Fibroblast of the conjunctiva (primary cell): ENCODE measurements around the gene TP53RK.

Experiments used
- DNase-seq: peaks from one replicate; pipeline ENCODE4 v3.0.0-alpha.2; 2010; ENCODE audit warnings: low read depth

TP53RK gene

GRCh38 chr20:46660487-46660886 lies 28.8 kb downstream of the TP53RK start:
- DNase-seq = no peak

DNA sequence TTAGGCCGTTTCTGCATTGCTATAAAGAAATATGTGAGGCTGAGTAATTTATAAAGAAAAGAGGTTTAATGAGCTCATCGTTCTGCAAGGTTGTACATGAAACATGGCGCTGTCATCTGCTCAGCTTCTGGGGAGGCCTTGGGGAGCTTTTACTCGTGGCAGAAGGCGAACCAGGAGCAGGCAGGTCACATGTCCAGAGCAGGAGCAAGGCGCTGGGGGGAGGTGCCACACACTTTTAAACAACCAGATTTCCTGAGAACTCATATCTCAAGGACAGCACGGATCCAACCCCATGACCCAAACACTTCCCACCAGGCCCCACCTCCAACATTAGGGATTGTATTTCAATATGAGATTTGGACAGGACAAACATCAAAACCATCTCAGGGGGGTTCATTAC lies 31.6 kb downstream of the TP53RK start:
- DNase-seq = no peak

- DNase-seq = no peak
These were observed 32.1 kb downstream of the TP53RK start for GRCh38 chr20:46657137-46657536.

DNA sequence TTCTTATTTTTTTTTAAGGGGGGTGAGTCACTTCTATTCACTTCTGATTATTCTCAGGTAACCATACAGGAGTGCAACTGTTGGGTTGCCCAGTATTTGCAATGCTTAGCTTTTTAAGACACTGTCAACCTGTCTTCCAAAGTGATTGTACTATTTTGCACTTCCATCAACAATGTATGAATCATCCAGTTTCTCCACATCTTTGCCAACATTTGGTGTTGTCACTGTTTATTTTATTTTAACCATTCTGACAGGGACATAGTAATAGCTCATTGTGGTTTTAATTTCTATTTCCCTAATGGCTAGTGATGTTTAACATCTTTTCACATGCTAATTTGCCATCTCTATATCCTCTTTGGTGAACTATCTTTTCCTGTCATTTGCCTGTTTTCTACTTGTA lies 36.5 kb downstream of the TP53RK start:
- DNase-seq = no peak

DNA sequence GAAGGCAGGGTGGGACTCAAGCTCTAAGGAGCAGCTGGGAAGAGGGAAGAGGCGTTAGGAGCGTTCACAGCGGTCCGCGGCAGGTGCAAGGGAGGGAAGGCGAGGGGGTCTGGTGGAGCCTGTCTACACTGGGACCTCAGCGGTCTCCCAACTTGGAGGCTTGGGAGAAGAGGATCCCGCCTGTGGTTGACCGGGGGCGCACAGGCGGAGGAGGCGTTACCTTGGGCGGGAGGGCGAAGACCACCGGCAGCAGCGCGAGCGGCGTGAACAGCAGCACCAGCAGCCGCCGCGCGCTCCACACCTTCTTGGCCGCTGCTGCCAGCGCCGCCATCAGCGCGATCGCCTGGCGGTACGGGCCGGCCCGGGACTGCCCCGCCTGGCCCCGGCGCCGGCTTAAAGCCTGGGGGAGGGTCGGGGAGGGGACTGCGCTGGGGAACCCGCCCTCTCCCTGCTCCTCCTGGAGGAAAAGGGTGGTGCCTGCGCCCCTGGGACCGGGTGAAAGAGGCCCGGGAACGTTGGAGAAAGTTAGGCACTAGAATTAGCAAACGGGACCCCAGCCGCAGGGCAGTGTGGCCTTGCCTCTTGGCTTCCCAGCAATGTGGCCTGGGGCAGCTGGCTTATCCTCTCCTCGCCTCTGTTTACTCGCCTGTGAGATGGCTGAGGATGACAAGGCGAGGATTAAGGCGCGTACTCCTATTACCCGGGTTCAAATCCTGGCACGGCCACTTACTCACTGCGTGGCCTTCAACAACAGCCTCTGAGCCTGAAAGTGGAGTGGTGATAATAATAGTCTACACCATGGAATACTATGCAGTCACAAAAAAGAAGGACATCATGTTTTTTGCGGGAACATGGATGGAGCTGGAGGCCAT lies 37.9 kb downstream of the TP53RK start, which contains the start of gene SLC13A3:
Gene SLC13A3, minus strand, starts transcription at position 369 of the 872 bp plus-strand sequence. Its CDS starts 38 bp downstream, at position 331.
- DNase-seq = no peak

DNA sequence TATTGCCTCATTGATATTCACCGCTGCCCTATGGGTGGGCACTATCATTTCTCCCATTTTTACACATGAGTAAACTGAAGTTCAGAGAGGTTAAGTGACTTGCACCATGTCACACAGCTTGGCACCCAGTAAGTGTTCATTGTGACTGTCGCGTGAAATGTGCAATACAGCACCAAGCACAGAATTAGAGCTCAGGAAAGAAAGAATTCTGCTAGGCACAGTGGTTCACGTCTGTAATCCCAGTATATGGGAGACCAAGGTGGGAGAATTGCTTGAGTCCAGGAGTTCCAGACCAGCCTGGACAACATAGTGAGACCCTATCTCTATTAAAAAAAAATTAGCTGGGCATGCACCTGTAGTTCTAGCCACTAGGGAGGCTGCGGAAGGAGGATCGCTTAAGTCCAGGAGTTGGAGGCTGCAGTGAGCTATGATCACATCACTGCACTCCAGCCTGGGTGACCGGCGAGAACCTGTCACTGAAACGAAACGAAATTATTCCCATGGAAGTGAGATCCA lies 38.6 kb downstream of the TP53RK start:
- no peak for DNase-seq

DNA sequence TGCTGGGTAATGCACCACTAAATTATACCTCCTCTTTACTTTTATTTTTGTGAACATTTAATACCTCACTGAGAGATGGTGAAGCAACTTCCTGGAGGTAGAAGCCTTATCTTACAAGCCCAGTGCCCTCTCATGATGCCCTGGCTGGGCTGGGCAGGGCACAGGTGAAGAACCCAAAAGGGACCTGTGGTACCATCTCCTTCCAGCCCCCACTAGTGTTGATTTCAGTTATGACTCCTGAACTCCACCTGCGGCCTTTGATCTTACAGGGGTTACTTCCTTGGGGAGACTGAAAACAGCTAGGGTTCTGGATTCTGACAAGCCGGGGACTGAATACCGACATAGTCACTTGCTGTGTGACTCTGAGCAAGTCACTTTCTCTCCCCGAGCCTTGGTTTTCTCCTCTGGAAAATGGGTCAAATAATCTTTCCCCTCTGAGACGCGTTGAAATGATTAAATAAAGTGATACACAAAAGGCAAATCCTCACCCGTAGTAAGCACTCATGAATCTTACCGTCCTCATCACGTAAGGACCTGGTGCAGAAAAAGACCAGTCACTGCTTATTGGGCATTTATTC lies 39.2 kb downstream of the TP53RK start:
- no peak for DNase-seq

DNA sequence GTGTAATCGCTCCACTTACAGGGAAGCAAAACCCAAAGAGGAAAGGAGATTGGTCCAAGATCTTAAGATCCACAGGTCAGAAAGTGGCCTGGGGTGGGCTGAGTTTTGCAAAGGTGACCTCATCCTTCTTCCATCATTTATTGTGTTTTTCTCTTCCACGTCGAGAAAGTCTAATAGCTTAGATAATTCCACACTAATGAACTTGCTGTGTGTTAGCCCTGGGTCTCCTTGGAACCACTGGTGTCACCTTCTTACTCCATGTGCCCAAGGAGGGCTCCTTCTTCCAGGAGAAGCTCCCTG lies 39.6 kb downstream of the TP53RK start:
- DNase-seq = no peak

GRCh38 chr20:46648903-46649649 lies 40.2 kb downstream of the TP53RK start:
- DNase-seq = no peak

DNA sequence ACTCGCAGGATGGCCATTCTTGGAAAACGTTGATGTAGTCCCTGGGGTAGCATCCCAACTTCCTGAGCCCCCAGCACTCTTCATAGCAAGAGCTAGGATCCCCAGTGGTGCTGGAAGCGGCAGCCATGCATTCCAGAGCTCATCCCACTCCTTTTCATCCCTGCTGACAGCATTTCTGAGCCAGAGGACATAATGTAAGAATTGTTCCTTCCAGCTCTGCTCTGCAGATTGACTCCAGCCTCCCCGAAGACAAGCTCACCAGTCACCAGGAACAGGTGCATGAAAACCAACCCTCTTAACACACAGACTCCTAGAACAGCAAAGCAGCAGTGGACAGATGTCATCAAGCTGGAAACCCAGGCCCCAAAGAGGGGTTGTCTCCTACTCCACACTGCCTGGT lies 41.8 kb downstream of the TP53RK start:
- no peak for DNase-seq

DNA sequence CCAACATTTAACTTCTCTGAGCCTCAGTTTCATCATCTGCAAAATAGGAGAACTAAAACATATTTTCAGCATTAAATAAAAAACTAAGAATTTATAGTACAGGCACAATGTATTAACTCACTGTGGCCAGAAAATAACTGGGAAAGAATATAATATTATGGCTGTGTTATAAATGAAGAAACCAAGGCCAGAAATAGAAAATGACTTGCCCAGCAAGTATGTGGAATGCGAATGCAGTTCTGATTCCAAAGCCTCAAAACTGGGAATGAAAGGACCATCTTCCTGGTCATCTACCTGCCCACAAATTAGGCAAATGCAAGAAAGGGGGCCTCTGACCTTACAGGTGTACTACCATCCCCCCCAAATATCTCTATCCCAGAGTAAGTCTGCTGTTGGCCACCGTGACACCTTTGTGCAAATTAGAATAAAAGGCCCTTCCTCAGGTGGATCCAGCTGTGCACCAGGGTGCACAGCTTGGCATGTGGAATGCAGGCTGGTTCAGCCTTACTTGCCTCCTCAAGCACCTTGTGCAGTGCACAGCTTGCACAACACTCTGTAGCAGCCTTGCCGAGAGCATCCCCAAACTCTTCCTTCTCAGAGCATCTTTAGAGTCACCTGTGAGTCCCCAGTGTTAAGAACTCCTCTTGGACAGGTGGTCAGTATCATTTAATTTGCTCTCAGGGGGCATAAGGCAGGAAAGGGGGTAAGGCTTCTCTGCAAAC lies 42.4 kb downstream of the TP53RK start:
- no peak for DNase-seq

- DNase-seq = no peak
These were observed 43.1 kb downstream of the TP53RK start for GRCh38 chr20:46646122-46646521.

- DNase-seq = no peak
These were observed 44.5 kb downstream of the TP53RK start for GRCh38 chr20:46644733-46645132.

DNA sequence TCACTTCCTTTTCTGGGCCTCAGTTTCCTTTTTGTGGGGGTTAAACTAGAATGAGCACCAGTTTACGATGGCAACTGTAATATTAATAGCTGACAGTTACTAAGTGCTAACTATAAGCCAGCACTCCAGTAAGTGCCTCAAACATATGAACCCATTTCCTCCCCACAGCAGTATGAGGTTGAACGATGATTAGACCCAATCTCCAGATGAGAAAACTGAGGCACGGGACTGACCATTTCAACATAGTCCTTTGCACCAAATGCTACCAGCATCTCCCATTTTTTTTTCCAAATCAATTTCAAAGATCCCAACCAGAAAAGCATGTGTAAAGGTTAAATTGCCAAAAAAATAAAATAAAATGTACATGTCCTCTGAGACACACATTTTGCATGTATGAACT lies 45.1 kb downstream of the TP53RK start:
- DNase-seq = no peak

DNA sequence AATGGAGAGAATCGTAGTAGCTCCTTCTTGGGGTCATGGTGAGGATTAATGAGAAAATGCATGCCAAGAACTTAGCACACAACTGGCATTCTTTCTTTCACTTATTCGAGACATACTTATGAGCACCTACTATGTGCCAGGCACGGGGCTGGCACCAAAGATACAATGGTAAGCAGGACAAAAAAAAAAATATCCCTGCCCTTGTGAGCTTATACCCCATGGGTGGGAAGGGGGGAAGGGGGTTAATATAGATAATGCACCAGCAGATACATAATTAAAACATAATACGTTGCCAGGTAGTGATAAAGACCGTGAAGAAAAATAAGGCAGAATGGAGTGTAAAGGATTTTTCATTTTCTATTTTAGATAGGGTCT lies 46.3 kb downstream of the TP53RK start:
- no peak for DNase-seq

GRCh38 chr20:46642265-46642968 lies 46.8 kb downstream of the TP53RK start:
- DNase-seq = no peak

- DNase-seq = no peak
These were observed 47.8 kb downstream of the TP53RK start for GRCh38 chr20:46641424-46641823.

GRCh38 chr20:46640536-46641311 lies 48.5 kb downstream of the TP53RK start:
- DNase-seq = no peak

GRCh38 chr20:46640044-46640443 lies 49.2 kb downstream of the TP53RK start:
- no peak for DNase-seq

DNA sequence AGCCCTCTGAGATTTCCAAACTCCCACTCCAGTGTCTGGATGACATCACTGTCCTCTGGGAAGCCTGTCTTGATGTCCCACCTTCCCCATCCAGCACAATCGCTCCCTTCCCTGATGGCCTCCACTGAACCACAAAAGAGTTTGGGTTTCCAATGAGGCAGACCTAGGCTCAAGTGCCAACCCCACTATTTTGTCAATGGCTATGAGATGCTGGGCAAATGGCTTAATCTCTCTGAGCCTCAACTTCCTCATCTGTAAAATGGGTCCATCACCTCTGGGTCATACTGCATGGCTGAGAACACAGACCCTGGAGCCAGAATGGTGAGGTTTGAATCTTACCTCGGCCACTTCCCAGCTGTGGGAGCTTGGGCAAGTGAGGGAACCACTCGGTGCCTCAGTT lies 49.7 kb downstream of the TP53RK start:
- no peak for DNase-seq

- no peak for DNase-seq
These were observed 50.4 kb downstream of the TP53RK start for GRCh38 chr20:46638898-46639274.
